Stimulated activated CD8-positive, alpha-beta memory T cell treated with anti-CD3 and anti-CD28 coated beads, Interleukin-4, amount 100 ng/mL, for 1 hour (primary cell): ENCODE results near the gene CCDC148.
"Not testable (repeated sequence)": the region's sequence is repeated elsewhere in the genome, so short reads cannot be mapped to it uniquely, and the experiment has no call there.

Experiments used
- DNase-seq, 2 donors: peaks; one replicate each; pipeline ENCODE4 v3.0.0-alpha.2; 2020; ENCODE audit warnings: low read depth in 2 of 2, low spot score in 1 of 2

CCDC148 gene

DNA sequence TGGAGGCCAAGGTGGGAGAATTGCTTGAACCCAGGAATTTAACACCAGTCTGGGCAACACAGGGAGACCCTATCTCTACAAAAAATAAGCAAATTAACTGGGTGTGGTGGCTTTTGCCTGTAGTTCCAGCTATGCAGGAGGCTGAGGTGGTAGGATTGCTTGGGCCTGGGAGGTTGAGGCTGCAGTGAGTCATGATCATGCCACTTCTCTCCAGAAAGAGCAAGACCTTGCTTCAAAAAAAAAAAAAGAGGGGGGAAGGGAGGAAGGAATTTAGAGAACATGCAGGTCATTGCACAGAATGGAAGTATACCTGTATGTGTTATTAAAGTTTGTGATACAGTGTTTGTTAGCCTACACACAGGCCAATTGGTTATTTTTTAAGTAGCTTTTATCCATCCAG, 26.0 kb upstream of the CCDC148 start:
- no peak for DNase-seq

DNA sequence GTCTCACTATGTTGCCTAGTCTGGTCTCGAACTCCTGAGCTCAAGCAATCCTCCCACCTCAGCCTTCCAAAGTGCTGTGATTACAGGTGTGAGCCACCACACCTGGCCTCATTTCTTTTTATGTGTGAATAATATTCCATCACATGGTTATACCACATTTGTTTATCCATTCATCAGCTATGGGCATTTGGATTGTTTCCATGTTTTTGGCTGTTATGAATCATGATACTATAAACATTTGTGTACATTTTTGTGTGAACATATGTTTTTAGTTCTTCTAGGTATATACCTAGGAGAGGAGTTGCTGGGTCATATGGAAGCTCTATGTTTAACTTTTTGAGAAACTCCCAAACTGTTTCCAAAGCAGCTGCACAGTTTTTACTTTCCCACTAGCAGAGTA, 24.6 kb upstream of the CCDC148 start:
- DNase-seq: no peak

DNA sequence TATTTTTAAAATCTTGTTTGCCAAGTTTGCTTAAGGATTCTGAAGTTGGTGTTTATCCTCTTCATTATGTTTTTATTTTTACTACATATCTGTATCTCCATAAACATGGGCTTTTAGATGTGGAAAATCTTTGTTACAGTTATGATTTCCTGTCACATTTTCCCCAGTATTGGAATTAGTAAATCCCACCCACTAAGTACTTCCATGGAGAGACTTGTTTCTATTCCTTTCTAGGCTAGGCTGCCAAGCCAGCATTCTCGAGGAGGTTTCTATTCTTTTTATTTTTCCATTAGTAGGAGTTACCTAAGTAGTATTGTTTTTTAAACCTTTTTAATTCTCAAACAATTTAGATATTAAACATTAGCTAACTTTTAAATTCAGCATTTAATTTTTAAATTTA, 22.3 kb upstream of the CCDC148 start:
- no peak for DNase-seq

DNA sequence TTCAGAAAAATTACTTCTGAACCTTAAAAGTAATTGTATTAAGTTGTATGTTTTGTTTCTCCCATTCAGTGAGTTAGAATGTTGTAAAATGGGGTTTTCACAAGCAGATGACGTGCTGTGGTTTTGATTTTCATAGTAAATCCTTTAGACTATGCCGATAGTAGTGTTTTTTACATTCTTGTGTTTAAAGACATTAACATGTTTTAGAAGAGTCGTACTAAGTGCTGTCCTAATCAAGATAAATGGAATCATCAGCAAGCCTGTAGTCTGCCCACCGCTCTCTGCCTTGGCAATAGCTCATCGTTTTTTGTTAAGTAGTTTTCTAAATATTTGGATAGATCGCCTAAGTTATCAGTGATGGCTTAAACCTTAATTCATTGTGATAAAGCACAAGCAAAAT, 21.7 kb upstream of the CCDC148 start:
- no peak for DNase-seq

DNA sequence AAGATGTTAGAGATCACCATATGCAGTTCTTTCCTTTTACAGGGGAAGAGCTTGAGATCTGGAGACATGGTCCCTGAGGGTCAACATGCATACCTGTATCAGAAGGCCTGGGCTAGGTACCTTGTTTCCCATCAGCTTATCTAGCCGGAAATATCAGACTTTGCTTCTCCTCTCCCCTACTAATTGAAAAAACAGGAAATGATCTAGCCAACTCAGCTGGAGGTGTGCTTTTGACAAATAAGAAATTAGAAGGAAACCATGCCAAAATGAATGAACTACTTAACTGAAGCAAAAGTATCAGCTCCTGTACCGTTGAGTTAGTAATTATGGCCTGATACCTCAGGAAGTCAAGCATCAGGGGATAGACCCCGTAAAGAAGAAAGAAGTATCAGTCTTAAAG, 20.6 kb upstream of the CCDC148 start:
- DNase-seq: no peak

DNA sequence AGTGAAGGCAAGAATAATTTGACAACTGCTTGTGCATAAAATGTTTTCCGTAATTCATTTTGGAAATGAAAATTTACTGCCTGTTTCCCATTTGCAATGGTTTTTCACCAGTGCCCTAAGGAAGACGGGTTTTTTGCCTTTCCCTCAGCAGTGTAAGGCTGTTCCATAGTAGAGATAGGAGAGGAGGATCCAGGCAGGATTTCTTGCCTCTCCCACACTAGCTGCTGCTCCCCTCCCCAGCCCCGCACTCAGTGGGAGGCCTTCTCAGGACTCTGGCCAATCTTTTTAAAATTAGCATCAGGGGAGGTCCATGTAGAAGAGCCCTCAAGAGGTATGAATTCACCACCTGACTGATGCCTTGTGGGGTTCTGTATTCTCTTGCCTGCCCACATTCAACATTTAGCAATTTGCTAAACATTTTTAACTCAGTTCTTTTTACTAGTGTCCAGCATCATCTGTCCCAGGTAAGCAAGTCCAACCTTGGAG, 18.0 kb upstream of the CCDC148 start:
- DNase-seq: not testable (repeated sequence)

DNA sequence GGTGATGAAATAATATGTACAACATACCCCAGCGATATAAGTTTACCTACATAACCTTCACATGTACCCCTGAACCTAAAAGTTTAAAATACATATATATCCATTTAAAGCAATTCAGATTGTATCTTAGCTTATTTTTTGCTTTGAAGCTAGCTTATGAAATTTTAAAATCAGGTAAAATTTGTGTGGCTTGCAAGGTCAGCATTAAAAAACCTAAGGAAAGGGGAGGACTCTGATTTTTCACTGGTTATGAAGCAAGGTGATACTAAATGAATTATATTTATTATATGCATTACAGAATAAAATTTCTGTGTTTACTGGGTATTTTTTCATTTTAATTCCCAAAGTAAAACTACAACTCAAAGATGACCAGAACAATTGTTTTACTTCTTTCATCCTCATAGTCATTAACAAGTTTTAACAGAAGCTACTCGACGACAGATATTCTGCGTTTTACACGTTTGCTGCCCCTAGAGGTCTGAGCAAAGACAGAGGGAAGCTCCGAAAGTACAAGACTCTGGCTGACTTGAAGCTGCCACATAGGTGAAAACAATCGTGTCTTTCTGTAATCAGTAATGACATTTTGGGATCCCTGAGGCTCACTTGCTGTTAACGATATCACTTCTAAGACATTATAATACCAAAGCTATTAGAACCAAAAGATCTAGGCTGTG, 17.3 kb upstream of the CCDC148 start:
- DNase-seq: no peak

DNA sequence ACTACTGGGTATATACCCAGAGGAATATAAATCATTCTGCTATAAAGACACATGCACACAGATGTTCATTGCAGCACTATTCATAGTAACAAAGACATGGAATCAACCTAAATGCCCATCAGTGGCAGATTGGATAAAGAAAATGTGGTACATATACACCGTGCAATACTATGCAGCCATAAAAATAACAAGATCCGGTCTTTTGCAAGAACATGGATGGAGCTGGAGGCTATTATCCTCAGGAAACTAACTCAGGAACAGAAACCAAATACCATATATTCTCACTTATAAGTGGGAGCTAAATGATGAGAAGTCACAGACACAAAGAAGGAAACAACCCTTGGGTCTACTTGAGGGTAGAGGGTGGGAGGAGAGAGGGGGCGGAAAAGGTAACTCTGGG, 16.7 kb upstream of the CCDC148 start:
- not testable (repeated sequence) for DNase-seq

DNA sequence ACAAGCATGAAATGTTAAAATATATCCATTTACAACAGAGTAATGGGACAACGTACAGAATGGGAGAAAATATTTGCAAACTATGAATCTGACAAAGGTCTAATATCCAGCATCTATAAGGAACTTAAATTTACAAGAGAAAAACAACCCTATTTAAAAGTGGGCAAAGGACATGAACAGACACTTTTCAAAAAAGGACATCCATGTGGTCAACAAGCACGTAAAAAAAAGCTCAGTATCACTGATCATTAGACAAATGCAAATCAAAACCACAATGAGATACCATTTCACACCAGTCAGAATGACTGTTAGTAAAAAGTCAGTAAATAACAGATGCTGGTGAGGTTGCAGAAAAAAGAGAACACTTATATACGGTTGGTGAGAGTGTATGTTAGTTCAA, 16.3 kb upstream of the CCDC148 start:
- DNase-seq: not testable (repeated sequence)

DNA sequence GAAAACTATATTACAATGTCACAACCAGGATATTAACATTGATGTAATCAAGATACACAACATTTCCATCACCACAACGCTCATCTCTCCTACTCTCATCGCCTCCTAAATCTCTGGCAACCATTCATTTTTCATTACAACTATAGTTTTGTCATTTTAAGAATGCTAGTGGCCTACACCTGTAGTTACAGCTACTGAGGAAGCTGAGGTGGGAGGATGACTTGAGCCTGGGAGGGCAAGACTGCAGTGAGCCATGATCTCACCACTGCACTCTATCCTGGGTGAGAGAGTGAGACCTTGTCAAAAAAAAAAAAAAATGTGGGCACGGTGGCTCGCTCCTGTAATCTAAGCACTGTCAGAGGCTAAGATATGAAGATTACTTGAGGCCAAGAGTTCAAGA, 10.7 kb upstream of the CCDC148 start:
- DNase-seq: no peak

DNA sequence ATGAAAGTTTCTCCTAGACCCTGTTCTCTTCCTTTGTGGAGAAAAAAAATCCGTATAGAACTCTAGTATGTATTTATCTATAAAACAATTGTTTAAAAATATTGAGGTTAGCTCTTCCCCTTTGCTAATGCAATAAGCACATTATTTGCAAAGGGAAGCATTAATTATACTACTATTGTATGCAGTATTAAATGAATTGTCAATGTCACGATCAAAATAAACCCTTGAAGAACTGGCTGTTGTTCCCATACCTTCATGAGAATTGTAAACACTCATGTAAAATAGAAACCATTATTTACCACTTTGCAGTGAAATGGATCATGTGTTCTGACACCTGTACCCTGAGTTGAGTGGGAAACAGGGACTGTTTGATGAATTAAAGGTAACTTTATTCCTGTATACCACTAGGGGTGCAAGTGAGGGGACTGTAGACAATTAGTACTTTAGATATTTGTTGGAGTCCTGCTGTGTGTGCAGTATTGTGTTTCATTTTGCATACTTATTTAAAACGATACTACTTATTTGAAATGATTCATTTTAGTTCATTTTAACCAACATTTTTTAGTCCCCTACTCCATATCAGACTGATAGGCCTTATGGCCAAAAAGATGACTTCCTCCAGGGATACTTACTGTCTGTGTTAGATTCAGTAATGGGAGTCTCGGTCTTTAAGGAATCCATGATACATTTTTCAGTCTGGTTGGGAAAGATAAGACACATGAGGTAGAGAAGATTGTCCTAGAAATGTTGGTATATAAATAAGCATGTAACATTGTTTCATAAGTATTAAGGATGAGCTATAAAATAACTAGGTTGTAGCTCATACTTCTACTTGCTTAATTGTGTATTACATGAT, 8.1 kb upstream of the CCDC148 start:
- DNase-seq: no peak

DNA sequence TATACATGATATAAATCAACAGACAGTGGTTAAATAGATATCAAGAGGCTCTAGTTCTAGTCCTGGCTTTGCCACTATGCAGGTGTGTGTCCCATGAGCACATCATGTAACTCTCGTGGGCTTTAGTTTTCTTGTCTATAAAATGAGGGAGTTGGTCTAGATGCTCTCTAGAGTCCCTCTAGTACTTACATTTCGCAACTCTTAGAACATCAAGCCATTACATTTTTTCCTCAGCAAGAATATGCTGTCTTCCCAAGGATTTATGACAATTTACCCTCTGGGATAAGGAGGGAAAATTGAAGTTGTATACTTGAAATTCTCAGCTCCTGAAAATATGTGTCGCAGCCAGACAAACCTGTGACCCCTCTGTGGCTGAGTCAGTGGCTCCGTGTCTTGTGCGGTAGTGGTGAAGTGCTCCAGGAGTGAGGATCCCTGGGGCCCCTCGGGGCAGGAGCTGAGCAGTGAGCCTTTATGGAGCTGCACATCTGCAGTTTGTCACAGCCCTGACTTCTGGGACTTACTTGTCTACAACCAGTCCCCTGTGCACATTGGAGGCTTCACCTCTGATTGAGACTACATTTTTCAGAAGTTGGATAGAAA, 7.0 kb upstream of the CCDC148 start:
- DNase-seq: no peak

DNA sequence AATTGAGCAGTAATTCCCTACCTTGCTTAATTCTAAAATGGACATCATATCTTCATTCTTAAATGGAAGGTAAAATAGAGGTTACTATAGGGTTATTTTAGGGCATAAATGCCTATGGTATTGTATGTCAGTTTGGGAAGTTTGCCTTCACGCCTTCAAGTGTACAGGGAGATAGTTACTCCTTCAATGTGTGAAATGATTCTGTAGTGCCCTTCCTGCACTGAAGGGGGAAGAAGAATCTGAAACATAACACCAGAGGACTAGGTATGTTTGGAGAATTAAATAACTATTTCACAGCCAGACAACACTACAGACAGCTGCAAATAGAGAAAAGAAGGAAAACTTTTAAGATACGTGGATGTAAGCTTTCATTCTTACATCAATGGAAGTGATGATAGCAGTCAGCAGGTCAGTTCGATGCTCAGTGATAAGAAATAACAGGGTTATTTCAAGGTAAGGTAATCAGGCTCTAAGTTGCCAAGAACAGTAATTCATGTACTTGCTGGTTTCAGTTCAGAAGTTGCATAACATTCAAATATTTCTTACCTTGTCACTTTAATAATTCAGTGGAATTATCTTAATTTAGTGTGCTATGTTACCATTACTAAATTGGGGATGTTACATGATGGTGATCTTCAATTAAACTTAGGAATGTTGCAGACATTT, 4.2 kb upstream of the CCDC148 start:
- DNase-seq: no peak

DNA sequence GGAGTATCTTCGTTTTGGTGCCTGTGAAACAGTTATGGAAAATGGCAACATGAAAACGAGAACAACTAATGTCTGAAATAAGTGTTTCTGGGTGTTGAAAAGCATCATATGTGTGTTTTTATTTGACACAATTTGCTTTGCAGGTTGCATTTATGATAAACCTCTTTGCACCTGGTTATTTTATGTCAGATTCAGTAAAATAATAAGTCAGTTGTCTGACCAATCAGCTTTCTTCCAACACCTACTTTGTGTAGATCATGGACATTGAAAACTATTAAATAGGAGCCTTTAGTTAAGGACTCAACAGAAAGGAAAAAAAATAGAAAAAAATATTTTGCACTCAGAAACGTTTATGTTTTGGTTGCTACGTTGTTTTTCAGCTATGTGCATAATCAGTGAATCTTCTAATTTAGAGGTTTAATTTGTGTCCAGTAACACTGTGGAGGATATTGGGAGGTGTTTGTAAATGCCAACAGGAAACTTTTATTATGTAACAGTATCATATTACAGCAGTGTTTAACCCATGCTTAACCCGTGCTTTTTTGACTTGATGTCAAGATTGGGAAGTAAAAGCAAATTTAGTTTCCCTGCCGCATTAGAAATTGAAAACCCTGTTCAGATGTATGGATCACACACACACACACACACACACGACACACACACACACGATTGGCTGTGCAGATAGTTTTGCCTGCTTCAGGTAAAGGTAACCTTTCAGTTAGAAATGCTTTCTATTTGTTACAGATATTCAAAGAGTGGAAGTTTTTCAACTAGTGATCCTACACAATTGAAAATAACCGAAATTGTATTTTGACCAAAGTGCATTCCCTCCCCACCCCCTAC, 2.8 kb upstream of the CCDC148 start:
- DNase-seq: no peak

DNA sequence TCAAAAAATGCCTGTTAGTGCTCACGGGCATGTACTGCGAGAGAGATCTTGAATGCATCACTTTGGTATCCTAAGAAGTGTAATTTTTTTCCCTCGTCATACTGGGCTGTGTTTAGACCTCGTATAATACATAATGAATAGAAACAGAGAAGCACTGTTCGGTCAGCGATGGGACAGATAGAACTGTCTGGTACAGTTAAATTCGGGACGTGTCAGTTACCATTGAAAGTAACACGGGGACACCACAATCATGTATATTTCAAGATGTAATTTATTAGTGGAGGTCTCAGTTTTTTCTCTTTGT, 2.0 kb upstream of the CCDC148 start:
- DNase-seq: no peak

DNA sequence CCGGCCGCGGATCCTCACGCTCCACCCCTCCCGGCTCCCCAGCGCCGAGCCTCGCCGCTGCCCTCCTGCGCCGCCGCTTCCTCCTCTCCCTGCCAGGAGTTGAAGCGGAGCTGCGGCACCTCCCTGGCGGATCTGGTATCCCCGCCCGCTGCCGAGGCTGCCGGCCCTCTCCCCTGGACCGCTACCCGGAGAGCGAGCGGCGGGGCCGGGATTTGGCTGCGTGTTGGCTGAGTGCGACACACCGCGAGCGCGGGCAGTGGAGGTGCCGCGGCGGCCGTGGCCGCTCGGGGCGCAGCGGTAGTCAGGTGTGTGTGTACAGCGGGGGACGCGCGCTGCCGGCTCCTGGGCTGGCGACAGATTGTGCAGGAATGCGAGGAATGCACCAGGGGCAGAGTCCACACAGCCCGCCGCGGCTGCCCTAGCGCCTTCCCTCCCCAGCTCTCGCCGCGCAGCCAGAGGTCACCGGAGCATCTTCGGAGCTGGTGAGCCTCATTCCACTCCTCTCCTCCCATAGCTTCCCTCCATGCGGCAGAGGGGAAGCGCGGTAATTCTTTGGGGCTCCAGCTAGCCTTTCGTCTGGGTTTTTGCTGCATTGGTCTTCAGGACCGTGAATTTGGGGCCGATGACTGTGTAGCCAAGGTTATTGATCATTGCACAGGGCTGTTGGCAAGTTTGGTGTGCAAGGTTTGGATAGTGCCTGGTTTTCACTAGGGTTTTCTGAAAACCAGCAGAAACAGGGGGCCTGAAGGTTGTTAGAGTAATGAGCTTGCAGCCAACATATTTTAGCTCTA, 1.5 kb upstream of the CCDC148 start:
- DNase-seq: peak; percentile 14 to 20

DNA sequence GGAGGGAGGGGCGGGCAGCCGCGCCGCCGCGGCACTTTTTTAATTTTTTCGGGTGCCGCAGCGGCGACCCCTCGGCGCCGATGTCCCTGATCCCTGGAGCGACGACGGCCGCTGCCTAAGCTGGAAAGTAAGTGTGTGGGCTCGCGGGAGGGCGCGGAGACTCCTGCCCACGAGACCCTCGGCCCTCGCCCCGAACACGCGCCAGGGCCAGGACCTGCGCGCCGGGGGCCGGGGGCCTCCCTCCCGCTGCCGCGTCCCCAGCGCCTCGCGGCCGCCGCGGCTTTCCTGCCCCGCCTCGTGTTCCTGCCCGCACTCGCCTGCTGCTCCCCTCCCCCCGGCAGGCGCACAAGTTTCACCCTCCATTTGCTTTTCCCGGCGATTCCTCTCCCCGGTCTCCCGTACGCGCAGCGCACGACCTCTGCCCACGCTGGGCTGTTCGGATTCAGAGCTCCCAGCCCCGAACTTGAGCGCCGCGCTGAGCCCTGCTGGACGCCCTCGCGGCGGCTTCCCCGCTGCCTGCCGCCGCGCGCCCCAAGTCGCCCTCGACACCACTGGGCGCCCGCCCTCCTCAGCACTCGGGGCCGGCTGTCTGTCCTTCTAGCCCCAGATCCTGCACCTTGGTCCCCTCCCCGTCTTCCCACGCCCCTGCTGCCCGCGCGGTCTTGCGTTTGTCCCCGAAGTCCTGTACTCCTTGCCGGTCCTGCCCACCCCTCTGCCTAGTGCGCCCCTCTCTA, 706 bp upstream of the CCDC148 start:
- DNase-seq: no peak

DNA sequence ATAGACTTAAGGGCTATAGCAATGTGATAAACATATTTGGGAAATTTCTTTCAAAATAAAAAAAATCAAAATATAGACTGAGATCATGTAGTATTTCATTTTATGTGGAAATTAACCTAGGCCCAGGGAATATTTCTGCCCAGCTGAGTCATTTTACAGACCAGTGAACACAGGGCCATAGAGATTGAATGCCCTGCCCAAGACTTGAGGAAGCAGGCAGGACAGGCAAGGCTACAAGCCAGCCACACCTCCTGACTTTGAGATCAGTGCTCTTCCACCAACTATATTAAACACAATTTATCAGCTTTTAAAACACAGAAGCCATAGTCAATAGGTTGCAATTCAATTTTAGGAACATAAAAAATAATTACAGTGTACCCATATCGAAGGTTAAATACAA, 12.9 kb downstream of the CCDC148 start:
- DNase-seq: no peak

DNA sequence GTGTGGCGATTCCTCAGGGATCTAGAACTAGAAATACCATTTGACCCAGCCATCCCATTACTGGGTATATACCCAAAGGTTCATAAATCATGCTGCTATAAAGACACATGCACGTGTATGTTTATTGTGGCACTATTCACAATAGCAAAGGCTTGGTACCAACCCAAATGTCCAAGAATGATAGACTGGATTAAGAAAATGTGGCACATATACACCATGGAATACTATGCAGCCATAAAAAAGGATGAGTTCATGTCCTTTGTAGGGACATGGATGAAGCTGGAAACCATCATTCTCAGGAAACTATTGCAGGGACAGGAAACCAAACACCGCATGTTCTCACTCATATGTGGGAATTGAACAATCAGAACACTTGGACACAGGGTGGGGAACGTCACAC, 17.5 kb downstream of the CCDC148 start:
- not testable (repeated sequence) for DNase-seq
